ENCODE results near the gene ZNF175.

Gene ZNF175

GRCh38 chr19:51570962-51571575 lies at the start of gene ZNF175:
ZNF175 (plus strand) TSS chr19:51571283; CDS start chr19:51573330, 2,047 bp downstream.
- peak; percentile 95 for DNase-seq

- no peak for DNase-seq
These were observed 49.7 kb upstream of the ZNF175 start for GRCh38 chr19:51521357-51521756.

GRCh38 chr19:51521781-51522180 lies 49.3 kb upstream of the ZNF175 start:
- no peak for DNase-seq

- no peak for DNase-seq
These were observed 46.3 kb upstream of the ZNF175 start for GRCh38 chr19:51524666-51525264.

GRCh38 chr19:51525651-51526050 lies 45.4 kb upstream of the ZNF175 start:
- no peak for DNase-seq

GRCh38 chr19:51529301-51529700 lies 41.8 kb upstream of the ZNF175 start:
- DNase-seq, result no peak

GRCh38 chr19:51530616-51531015 lies 40.5 kb upstream of the ZNF175 start:
- no peak for DNase-seq

- peak; percentile 79 for DNase-seq
These were observed 39.5 kb upstream of the ZNF175 start, which contains the start of gene SIGLEC6 for GRCh38 chr19:51531349-51532315. SIGLEC6 (minus strand) TSS chr19:51531670; CDS start chr19:51531648, 22 bp downstream.

GRCh38 chr19:51535535-51535934 lies 35.5 kb upstream of the ZNF175 start:
- DNase-seq, result no peak

GRCh38 chr19:51539821-51540366 lies 31.2 kb upstream of the ZNF175 start:
- DNase-seq, result no peak

- DNase-seq, result no peak
These were observed 29.4 kb upstream of the ZNF175 start for GRCh38 chr19:51541458-51542357.

- no peak for DNase-seq
These were observed 28.4 kb upstream of the ZNF175 start for GRCh38 chr19:51542699-51543098.

- no peak for DNase-seq
These were observed 27.0 kb upstream of the ZNF175 start for GRCh38 chr19:51544038-51544437.

- no peak for DNase-seq
These were observed 24.9 kb upstream of the ZNF175 start for GRCh38 chr19:51546107-51546649.

- DNase-seq, result no peak
These were observed 24.3 kb upstream of the ZNF175 start for GRCh38 chr19:51546650-51547396.

- DNase-seq, result no peak
These were observed 23.5 kb upstream of the ZNF175 start for GRCh38 chr19:51547397-51548212.

GRCh38 chr19:51548213-51548651 lies 22.9 kb upstream of the ZNF175 start:
- DNase-seq, result no peak

GRCh38 chr19:51548891-51549305 lies 22.2 kb upstream of the ZNF175 start:
- no peak for DNase-seq

- DNase-seq, result no peak
These were observed 21.4 kb upstream of the ZNF175 start for GRCh38 chr19:51549533-51550324.

Data from RPMI8226 (cell line).